A673 (cell line): ENCODE measurements around the gene HAUS1. TPM values are rescaled to one million over a fixed set of nuclear protein-coding genes. Genes with fewer than 3 reads are reported as not detected.

Experiments used
- BruUV-seq: library from RNA; stranded (reverse); fragments of 400-500 nt; replicated peaks from 2 replicates; lab custom pipeline; 2021; lab: Mats Ljungman, UMichigan
- CTCF ChIA-PET: fragments of 300-600 bp; sonication (Branson Sonifier 250); formaldehyde crosslinking; loops from one replicate; lab custom pipeline; 2022; ENCODE audit warnings: antibody characterized with exemption; lab: Charles Lee
- POLR2A ChIA-PET: fragments of 300-600 bp; sonication (Branson Sonifier 250); formaldehyde crosslinking; loops from one replicate; lab custom pipeline; 2022; ENCODE audit warnings: antibody characterized with exemption; ENCODE audit not compliant: low non-redundant PET; lab: Charles Lee
- DNase-seq: peaks from one replicate; pipeline ENCODE4 v3.0.0-alpha.2; 2015; ENCODE audit warnings: low spot score
- H3K27ac ChIP-seq: fragments of 200-600 bp; sonication (generic); 2 replicates; pipeline ENCODE4 v1.5.1; 2016; ENCODE audit warnings: mixed run types, low read depth, mild to moderate bottlenecking, mixed read lengths, antibody characterized with exemption, low read length; ENCODE audit not compliant: poor library complexity, severe bottlenecking
- H3K27me3 ChIP-seq: fragments of 200-600 bp; sonication (generic); replicated peaks from 2 replicates; pipeline ENCODE4 v1.6.1; 2017; ENCODE audit warnings: mixed run types, low read depth, mild to moderate bottlenecking, mixed read lengths, antibody characterized with exemption, low read length; ENCODE audit not compliant: insufficient read depth, poor library complexity
- H3K36me3 ChIP-seq: fragments of 200-600 bp; sonication (generic); 2 replicates; pipeline ENCODE4 v1.6.1; 2016; ENCODE audit warnings: mixed run types, mild to moderate bottlenecking, mixed read lengths, antibody characterized with exemption, low read length; ENCODE audit not compliant: insufficient read depth, poor library complexity, severe bottlenecking
- H3K4me1 ChIP-seq: fragments of 200-600 bp; sonication (generic); 2 replicates; pipeline ENCODE4 v1.6.1; 2017; ENCODE audit warnings: mixed run types, mild to moderate bottlenecking, mixed read lengths, antibody characterized with exemption, low read length; ENCODE audit not compliant: insufficient read depth, poor library complexity, severe bottlenecking
- H3K4me3 ChIP-seq: fragments of 200-600 bp; sonication (generic); 2 replicates; pipeline ENCODE4 v1.5.1; 2016; ENCODE audit warnings: low read depth, mixed run types, mild to moderate bottlenecking, mixed read lengths, low read length; ENCODE audit not compliant: poor library complexity, severe bottlenecking
- H3K9me3 ChIP-seq: fragments of 200-600 bp; sonication (generic); 2 replicates; pipeline ENCODE4 v1.6.1; 2016; ENCODE audit warnings: mixed run types, low read depth, mild to moderate bottlenecking, mixed read lengths, antibody characterized with exemption, low read length; ENCODE audit not compliant: poor library complexity, severe bottlenecking
- EZH2 ChIP-seq: fragments of 200-600 bp; sonication (generic); IDR thresholded peaks from 2 replicates; pipeline ENCODE4 v1.6.1; 2017; ENCODE audit warnings: borderline replicate concordance, low read depth, mild to moderate bottlenecking, mixed read lengths, antibody characterized with exemption, low read length; ENCODE audit not compliant: poor library complexity, severe bottlenecking
- intact Hi-C: fragments of 100-400 bp; cut with micrococcal nuclease; formaldehyde crosslinking; loops from one replicate; pipeline ENCODE4 v1.10.0; 2022; ENCODE audit not compliant: unreplicated experiment
- total RNA-seq: library from RNA; stranded (reverse); gene quantifications from 2 replicates; pipeline ENCODE4 v1.2.3, GENCODE V29; 2021
- TF ChIP-seq, protein P1 (sequence below): fragments of 300-800, 200-600 bp; sonication (generic); conservative IDR thresholded peaks from 2 replicates; pipeline ENCODE4 v1.5.1; 2017; ENCODE audit warnings: low read depth, mild to moderate bottlenecking, antibody characterized with exemption, low read length, moderate library complexity, mixed read lengths

The HAUS1 gene
- total RNA-seq, 1 experiment from 2014 or later, result 76.9 TPM

DNA sequence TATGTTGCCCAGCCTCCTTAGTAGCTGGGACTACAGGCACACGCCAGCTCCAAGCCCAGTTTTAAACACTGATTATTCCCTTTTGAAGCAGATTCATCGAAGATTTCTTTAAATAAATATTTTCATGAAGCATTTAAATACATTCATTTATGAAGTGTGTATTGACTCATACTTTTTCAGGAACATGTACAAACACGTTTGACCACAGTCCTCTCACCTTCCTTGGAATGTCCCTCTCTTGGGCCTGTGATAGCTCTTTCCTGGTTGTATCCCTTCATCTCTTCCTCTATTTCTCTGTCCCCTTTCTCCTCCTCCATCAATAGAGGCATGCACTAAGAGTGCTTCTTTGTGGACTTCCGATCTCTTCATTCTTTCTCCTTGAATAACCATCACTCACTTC, 34.7 kb upstream of the HAUS1 start:
- no TSS peak for BruUV-seq

DNA sequence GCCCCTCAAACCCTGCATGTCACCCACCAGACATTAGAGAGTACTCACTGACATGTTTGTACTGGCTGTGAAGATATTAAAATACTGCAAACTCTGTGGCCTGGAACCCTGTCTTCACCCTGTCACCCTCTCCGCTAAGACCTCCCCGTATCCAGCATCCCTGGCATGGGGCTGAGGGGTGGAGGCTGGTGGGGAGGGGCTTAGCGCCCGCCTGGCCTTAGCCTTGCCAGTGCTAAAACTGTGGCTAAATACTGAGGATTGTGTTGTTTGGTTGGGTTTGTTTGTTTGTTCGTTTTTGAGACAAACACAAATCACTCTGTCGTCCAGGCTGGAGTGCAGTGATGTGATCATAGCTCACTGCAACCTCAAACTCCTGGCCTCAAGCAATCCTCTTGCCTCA, 34.0 kb upstream of the HAUS1 start:
- Histone ChIP-seq H3K4me1 (peaks cover 5% of the 10 kb centered on the region), H3K9me3 (no peaks in the 10 kb centered on the region), H3K27me3 (no peaks in the 10 kb centered on the region), H3K36me3 (no peaks in the 10 kb centered on the region), H3K4me3 (no peak overlapping the region), H3K27ac (no peak overlapping the region)
- no peak for TF ChIP-seq EZH2
- TF ChIP-seq, protein P1, sequence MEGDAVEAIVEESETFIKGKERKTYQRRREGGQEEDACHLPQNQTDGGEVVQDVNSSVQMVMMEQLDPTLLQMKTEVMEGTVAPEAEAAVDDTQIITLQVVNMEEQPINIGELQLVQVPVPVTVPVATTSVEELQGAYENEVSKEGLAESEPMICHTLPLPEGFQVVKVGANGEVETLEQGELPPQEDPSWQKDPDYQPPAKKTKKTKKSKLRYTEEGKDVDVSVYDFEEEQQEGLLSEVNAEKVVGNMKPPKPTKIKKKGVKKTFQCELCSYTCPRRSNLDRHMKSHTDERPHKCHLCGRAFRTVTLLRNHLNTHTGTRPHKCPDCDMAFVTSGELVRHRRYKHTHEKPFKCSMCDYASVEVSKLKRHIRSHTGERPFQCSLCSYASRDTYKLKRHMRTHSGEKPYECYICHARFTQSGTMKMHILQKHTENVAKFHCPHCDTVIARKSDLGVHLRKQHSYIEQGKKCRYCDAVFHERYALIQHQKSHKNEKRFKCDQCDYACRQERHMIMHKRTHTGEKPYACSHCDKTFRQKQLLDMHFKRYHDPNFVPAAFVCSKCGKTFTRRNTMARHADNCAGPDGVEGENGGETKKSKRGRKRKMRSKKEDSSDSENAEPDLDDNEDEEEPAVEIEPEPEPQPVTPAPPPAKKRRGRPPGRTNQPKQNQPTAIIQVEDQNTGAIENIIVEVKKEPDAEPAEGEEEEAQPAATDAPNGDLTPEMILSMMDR, result no peak
- TSS peak; percentile 17 for BruUV-seq
- ChIA-PET CTCF (no interaction called here), POLR2A (no interaction called here)
- no peak for DNase-seq
- intact Hi-C loops, result loop anchor here (5.0 to 10.0 kb wide), 2 partner anchors 98 to 145 kb away; no protein-coding TSS in a partner anchor

More for the DNA sequence above, 34.7 kb upstream of the HAUS1 start:
- Histone ChIP-seq H3K4me3 (no peak overlapping the region), H3K27me3 (no peaks in the 10 kb centered on the region), H3K9me3 (no peaks in the 10 kb centered on the region), H3K36me3 (no peaks in the 10 kb centered on the region), H3K4me1 (peaks cover 5% of the 10 kb centered on the region), H3K27ac (no peak overlapping the region)
- ChIA-PET POLR2A (no interaction called here), CTCF (no interaction called here)
- TF ChIP-seq, protein P1, result no peak
- no peak for TF ChIP-seq EZH2
- no peak for DNase-seq
- intact Hi-C loops, result no loop called here

GRCh38 chr18:46070815-46071652, 33.2 kb upstream of the HAUS1 start:
- no peak for TF ChIP-seq EZH2
- TF ChIP-seq, protein P1, result no peak
- Histone ChIP-seq H3K4me1 (peaks cover 5% of the 10 kb centered on the region), H3K4me3 (peak overlapping the region; percentile 72), H3K27ac (peak overlapping the region; percentile 69), H3K9me3 (no peaks in the 10 kb centered on the region), H3K36me3 (no peaks in the 10 kb centered on the region), H3K27me3 (no peaks in the 10 kb centered on the region)
- ChIA-PET POLR2A (interaction anchor here (0.6 kb wide), 1 partner anchor 100 kb away, joined by 4 read pairs; no protein-coding TSS in a partner anchor), CTCF (no interaction called here)
- no peak for DNase-seq
- intact Hi-C loops, result loop anchor here (5.0 to 10.0 kb wide), 2 partner anchors 99 to 146 kb away; no protein-coding TSS in a partner anchor
- no TSS peak for BruUV-seq
